Measurements from ENCODE around the gene HPN.

HPN gene

GRCh38 chr19:35066691-35067563, 25.4 kb downstream of the HPN start:
- no peak for TF ChIP-seq NFRKB (IDR thresholded peaks at IDR 0.05)
- peak; percentile 38; the same call in 1 of the 2 replicates for TF ChIP-seq L3MBTL2 (conservative IDR thresholded peaks at IDR 0.05)
- TF ChIP-seq ZNF384 (IDR thresholded peaks at IDR 0.05), result peak; percentile 57; the same call in 1 of the 2 replicates
- no peak for TF ChIP-seq FOXK2 (IDR thresholded peaks at IDR 0.05)
- POLR2A ChIA-PET, result interaction anchor here (0.7 to 0.8 kb wide), 2 partner anchors 11 to 67 kb away, joined by 3 read pairs; no protein-coding TSS in a partner anchor
- CTCF ChIA-PET, result interaction anchor here (0.6 to 1.7 kb wide), 11 partner anchors 11 to 286 kb away, joined by 3 to 5 read pairs (median 3); no protein-coding TSS in a partner anchor
- peak; percentile 80 for DNase-seq (ENCODE audit: extremely low spot score)

- TF ChIP-seq FOXA1 (IDR thresholded peaks at IDR 0.05) (no peak), SUZ12 (IDR thresholded peaks at IDR 0.05) (no peak), ELF4 (IDR thresholded peaks at IDR 0.05) (no peak), LEF1 (IDR thresholded peaks at IDR 0.05; ENCODE audit: borderline replicate concordance) (no peak), FOXK2 (IDR thresholded peaks at IDR 0.05) (no peak), SP1 (IDR thresholded peaks at IDR 0.05) (no peak), TARDBP (IDR thresholded peaks at IDR 0.05) (no peak), ARNT (IDR thresholded peaks at IDR 0.05) (no peak), L3MBTL2 (conservative IDR thresholded peaks at IDR 0.05) (no peak), CTBP1 (IDR thresholded peaks at IDR 0.05; ENCODE audit: borderline replicate concordance) (no peak)
- ChIA-PET POLR2A (no interaction called here), CTCF (interaction anchor here (0.8 kb wide), 1 partner anchor 20 kb away, joined by 4 read pairs; no protein-coding TSS in a partner anchor)
- no peak for DNase-seq (ENCODE audit: extremely low spot score)
Measured at GRCh38 chr19:35068941-35069634, 27.6 kb downstream of the HPN start.

- DNase-seq (ENCODE audit: extremely low spot score), result no peak
- TF ChIP-seq BHLHE40 (IDR thresholded peaks at IDR 0.05; ENCODE audit: borderline replicate concordance) (no peak), ARNT (IDR thresholded peaks at IDR 0.05) (no peak), L3MBTL2 (conservative IDR thresholded peaks at IDR 0.05) (no peak), TARDBP (IDR thresholded peaks at IDR 0.05) (no peak), PKNOX1 (IDR thresholded peaks at IDR 0.05) (no peak), FOXK2 (IDR thresholded peaks at IDR 0.05) (no peak), CTBP1 (IDR thresholded peaks at IDR 0.05; ENCODE audit: borderline replicate concordance) (no peak), LEF1 (IDR thresholded peaks at IDR 0.05; ENCODE audit: borderline replicate concordance) (no peak), NFRKB (IDR thresholded peaks at IDR 0.05) (no peak), FOXM1 (IDR thresholded peaks at IDR 0.05; ENCODE audit: borderline replicate concordance) (no peak), ELF4 (IDR thresholded peaks at IDR 0.05) (no peak)
- ChIA-PET POLR2A (no interaction called here), CTCF (no interaction called here)
Measured at GRCh38 chr19:35069696-35070095, 28.2 kb downstream of the HPN start.

- no peak for DNase-seq (ENCODE audit: extremely low spot score)
- TF ChIP-seq NFRKB (IDR thresholded peaks at IDR 0.05) (no peak), SP1 (IDR thresholded peaks at IDR 0.05) (no peak), TARDBP (IDR thresholded peaks at IDR 0.05) (no peak), FOXA1 (IDR thresholded peaks at IDR 0.05) (no peak), BHLHE40 (IDR thresholded peaks at IDR 0.05; ENCODE audit: borderline replicate concordance) (no peak), HDGF (IDR thresholded peaks at IDR 0.05; ENCODE audit: borderline replicate concordance) (no peak), ZNF384 (IDR thresholded peaks at IDR 0.05) (no peak), ARNT (IDR thresholded peaks at IDR 0.05) (no peak), CTBP1 (IDR thresholded peaks at IDR 0.05; ENCODE audit: borderline replicate concordance) (no peak), FOXM1 (IDR thresholded peaks at IDR 0.05; ENCODE audit: borderline replicate concordance) (no peak)
- ChIA-PET POLR2A (no interaction called here), CTCF (interaction anchor here (0.7 kb wide), 1 partner anchor 278 kb away, joined by 4 read pairs; no protein-coding TSS in a partner anchor)
Measured at GRCh38 chr19:35070471-35070870, 28.9 kb downstream of the HPN start.

GRCh38 chr19:35073516-35073915, 32.0 kb downstream of the HPN start:
- ChIA-PET POLR2A (no interaction called here), CTCF (no interaction called here)
- TF ChIP-seq BHLHE40 (IDR thresholded peaks at IDR 0.05; ENCODE audit: borderline replicate concordance), result no peak
- TF ChIP-seq ELF4 (IDR thresholded peaks at IDR 0.05), result no peak
- no peak for TF ChIP-seq LEF1 (IDR thresholded peaks at IDR 0.05; ENCODE audit: borderline replicate concordance)
- TF ChIP-seq PKNOX1 (IDR thresholded peaks at IDR 0.05), result no peak
- TF ChIP-seq FOXK2 (IDR thresholded peaks at IDR 0.05), result no peak
- no peak for TF ChIP-seq HDGF (IDR thresholded peaks at IDR 0.05; ENCODE audit: borderline replicate concordance)
- DNase-seq (ENCODE audit: extremely low spot score), result no peak

- no peak for TF ChIP-seq CTBP1 (IDR thresholded peaks at IDR 0.05; ENCODE audit: borderline replicate concordance)
- no peak for TF ChIP-seq LEF1 (IDR thresholded peaks at IDR 0.05; ENCODE audit: borderline replicate concordance)
- no peak for TF ChIP-seq L3MBTL2 (conservative IDR thresholded peaks at IDR 0.05)
- no peak for TF ChIP-seq ARNT (IDR thresholded peaks at IDR 0.05)
- TF ChIP-seq ZNF384 (IDR thresholded peaks at IDR 0.05), result no peak
- no peak for TF ChIP-seq FOXM1 (IDR thresholded peaks at IDR 0.05; ENCODE audit: borderline replicate concordance)
- TF ChIP-seq FOXA1 (IDR thresholded peaks at IDR 0.05), result no peak
- TF ChIP-seq NFRKB (IDR thresholded peaks at IDR 0.05), result no peak
Measured at GRCh38 chr19:35073941-35074340, 32.4 kb downstream of the HPN start.

More at GRCh38 chr19:35073941-35074340, 32.4 kb downstream of the HPN start:
- POLR2A ChIA-PET, result no interaction called here
- CTCF ChIA-PET, result no interaction called here
- no peak for DNase-seq (ENCODE audit: extremely low spot score)

Data from HEK293T (cell line).